ENCODE data around the gene HSPD1.

Gene HSPD1

GRCh38 chr2:197517150-197517549, 17.5 kb upstream of the HSPD1 start:
- no peak overlapping the region for H2AFZ ChIP-seq (ENCODE audit: low read depth, low read length)
- TF ChIP-seq EZH2 (IDR thresholded peaks at IDR 0.05; ENCODE audit: borderline replicate concordance, low read depth, low read length, severe bottlenecking) (no peak), CTCF (IDR thresholded peaks at IDR 0.05; ENCODE audit: borderline replicate concordance, extremely low read depth, low read length, poor library complexity, severe bottlenecking) (no peak)
- peaks cover 72% of the 10 kb centered on the region for H3K79me2 ChIP-seq (ENCODE audit: insufficient read depth, low read length)
- H3K4me1 ChIP-seq (ENCODE audit: insufficient read depth, low read length), result peaks cover 37% of the 10 kb centered on the region
- ATAC-seq (ENCODE audit: insufficient read depth, low read depth) (no peak), DNase-seq (no peak)
- H3K9ac ChIP-seq (ENCODE audit: low read depth, low read length), result peak overlapping the region; percentile 80
- peak overlapping the region; percentile 68 for H3K4me2 ChIP-seq (ENCODE audit: insufficient read depth, low read length)
- H3K9me3 ChIP-seq (ENCODE audit: insufficient read depth, low read length, severe bottlenecking), result no peaks in the 10 kb centered on the region
- H3K27ac ChIP-seq (ENCODE audit: low read length), result peak overlapping the region; percentile 89; the same call in 1 of the 2 replicates
- no peaks in the 10 kb centered on the region for H3K27me3 ChIP-seq (ENCODE audit: insufficient read depth, low read length, poor library complexity)
- no peaks in the 10 kb centered on the region; the same call in 1 of the 2 replicates for H4K20me1 ChIP-seq (ENCODE audit: insufficient read depth, low read length)
- peaks cover 7% of the 10 kb centered on the region; the same call in 1 of the 2 replicates for H3K36me3 ChIP-seq (ENCODE audit: insufficient read depth, low read length)
- peak overlapping the region; percentile 65 to 70 for H3K4me3 ChIP-seq (ENCODE audit: low read depth in 1 of 2, low read length in 2 of 2)

DNA sequence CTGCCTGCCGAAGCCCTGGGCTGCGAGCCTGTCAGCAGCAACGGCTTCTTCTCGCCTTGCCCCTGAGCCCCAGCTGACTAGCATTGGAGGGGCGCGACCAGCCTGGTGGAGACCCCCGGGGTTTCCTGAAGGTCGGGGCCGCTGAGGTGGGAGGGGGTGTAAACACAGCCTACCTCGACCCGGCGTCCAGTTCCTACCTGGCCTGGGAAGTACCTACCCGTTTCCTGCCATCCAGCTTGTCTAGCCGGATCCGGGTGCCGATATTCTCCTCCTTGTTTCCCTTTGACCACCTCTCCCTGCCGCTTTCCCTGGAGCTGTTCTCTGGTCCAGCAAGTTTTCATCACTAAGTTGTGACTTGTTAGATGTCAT, 16.7 kb upstream of the HSPD1 start:
- H4K20me1 ChIP-seq (ENCODE audit: insufficient read depth, low read length), result no peaks in the 10 kb centered on the region; the same call in 1 of the 2 replicates
- H2AFZ ChIP-seq (ENCODE audit: low read depth, low read length), result peak overlapping the region; percentile 89
- ATAC-seq (ENCODE audit: insufficient read depth, low read depth) (peak; percentile 39; the same call in 2 of the 3 replicates), DNase-seq (no peak)
- no peaks in the 10 kb centered on the region for H3K9me3 ChIP-seq (ENCODE audit: insufficient read depth, low read length, severe bottlenecking)
- peak overlapping the region; percentile 89 for H3K27ac ChIP-seq (ENCODE audit: low read length)
- no peak for TF ChIP-seq CTCF (IDR thresholded peaks at IDR 0.05; ENCODE audit: borderline replicate concordance, extremely low read depth, low read length, poor library complexity, severe bottlenecking)
- no peak for TF ChIP-seq EZH2 (IDR thresholded peaks at IDR 0.05; ENCODE audit: borderline replicate concordance, low read depth, low read length, severe bottlenecking)
- peaks cover 37% of the 10 kb centered on the region for H3K4me1 ChIP-seq (ENCODE audit: insufficient read depth, low read length)
- H3K36me3 ChIP-seq (ENCODE audit: insufficient read depth, low read length), result peaks cover 7% of the 10 kb centered on the region; the same call in 1 of the 2 replicates
- peak overlapping the region; percentile 68 for H3K4me2 ChIP-seq (ENCODE audit: insufficient read depth, low read length)
- H3K27me3 ChIP-seq (ENCODE audit: insufficient read depth, low read length, poor library complexity), result no peaks in the 10 kb centered on the region
- peaks cover 65% of the 10 kb centered on the region for H3K79me2 ChIP-seq (ENCODE audit: insufficient read depth, low read length)
- peak overlapping the region; percentile 80 for H3K9ac ChIP-seq (ENCODE audit: low read depth, low read length)
- H3K4me3 ChIP-seq (ENCODE audit: low read depth in 1 of 2, low read length in 2 of 2), result peak overlapping the region; percentile 65 to 70

GRCh38 chr2:197515739-197516392, 16.2 kb upstream of the HSPD1 start, which contains the start of gene MOB4:
TSS of gene MOB4 (plus strand) at chr2:197516066. CDS start at chr2:197516087, 21 bp downstream.
- peak within 1 kb of the TSS; percentile 89 for H2AFZ ChIP-seq (ENCODE audit: low read depth, low read length)
- peak; percentile 94 for DNase-seq
- H3K4me2 ChIP-seq (ENCODE audit: insufficient read depth, low read length), result peak within 1 kb of the TSS; percentile 68
- peak within 1 kb of the TSS; percentile 65 to 70 for H3K4me3 ChIP-seq (ENCODE audit: low read depth in 1 of 2, low read length in 2 of 2)
- peaks cover 60% of the 10 kb centered on the region for H3K79me2 ChIP-seq (ENCODE audit: insufficient read depth, low read length)
- H4K20me1 ChIP-seq (ENCODE audit: insufficient read depth, low read length), result no peaks in the 10 kb centered on the region; the same call in 1 of the 2 replicates
- H3K9me3 ChIP-seq (ENCODE audit: insufficient read depth, low read length, severe bottlenecking), result no peaks in the 10 kb centered on the region
- TF ChIP-seq EZH2 (IDR thresholded peaks at IDR 0.05; ENCODE audit: borderline replicate concordance, low read depth, low read length, severe bottlenecking), result no peak
- no peak for TF ChIP-seq CTCF (IDR thresholded peaks at IDR 0.05; ENCODE audit: borderline replicate concordance, extremely low read depth, low read length, poor library complexity, severe bottlenecking)
- peaks cover 37% of the 10 kb centered on the region for H3K4me1 ChIP-seq (ENCODE audit: insufficient read depth, low read length)
- peak within 1 kb of the TSS; percentile 80 for H3K9ac ChIP-seq (ENCODE audit: low read depth, low read length)
- H3K27ac ChIP-seq (ENCODE audit: low read length), result peak within 1 kb of the TSS; percentile 89
- peaks cover 7% of the 10 kb centered on the region; the same call in 1 of the 2 replicates for H3K36me3 ChIP-seq (ENCODE audit: insufficient read depth, low read length)
- peak; percentile 90 for ATAC-seq (ENCODE audit: insufficient read depth, low read depth)
- H3K27me3 ChIP-seq (ENCODE audit: insufficient read depth, low read length, poor library complexity), result no peaks in the 10 kb centered on the region

Measured in DND-41 (cell line).